HL-60 (cell line): ENCODE results near the gene FSCN2.
"Not testable (repeated sequence)": the region's sequence is repeated elsewhere in the genome, so short reads cannot be mapped to it uniquely, and the experiment has no call there.

ENCODE experiments used
- DNase-seq, 2 experiments: peaks; one replicate each; pipeline ENCODE4 v3.0.0-alpha.2; 2010 to 2020; ENCODE audit warnings: low read depth in 1 of 2, low spot score in 1 of 2
- H3K27ac ChIP-seq: fragments of 250-450 bp; sonication (Bioruptor Pico); replicated peaks from 2 replicates; pipeline ENCODE4 v1.5.1; 2020; ENCODE audit warnings: mild to moderate bottlenecking, moderate library complexity
- H3K27me3 ChIP-seq: fragments of 250-450 bp; sonication (Bioruptor Pico); 2 replicates; pipeline ENCODE4 v1.5.1; 2021; ENCODE audit warnings: mild to moderate bottlenecking, moderate library complexity; ENCODE audit not compliant: insufficient read depth, poor library complexity, severe bottlenecking
- H3K4me3 ChIP-seq: replicated peaks from 2 replicates; pipeline ENCODE4 v1.5.1; 2011; ENCODE audit warnings: mild to moderate bottlenecking, control low read depth, low read length; ENCODE audit not compliant: insufficient read depth
- GABPA ChIP-seq: IDR thresholded peaks from 2 replicates; pipeline ENCODE4 v1.6.1; 2012; ENCODE audit warnings: low read depth
- POLR2AphosphoS5 ChIP-seq: IDR thresholded peaks from 2 replicates; pipeline ENCODE4 v1.6.1; 2012; ENCODE audit warnings: low read depth
- SPI1 ChIP-seq: IDR thresholded peaks from 2 replicates; pipeline ENCODE4 v1.6.1; 2012; ENCODE audit warnings: low read depth, mild to moderate bottlenecking, borderline replicate concordance
- TF ChIP-seq, protein P1 (sequence below): IDR thresholded peaks from 2 replicates; pipeline ENCODE4 v1.6.1; 2012; ENCODE audit warnings: low read depth; ENCODE audit not compliant: insufficient replicate concordance
- TF ChIP-seq, protein P2 (sequence below): IDR thresholded peaks from one replicate; pipeline ENCODE4 v1.5.1; 2011; ENCODE audit warnings: low read length, control low read depth, inconsistent platforms; ENCODE audit not compliant: insufficient read depth

FSCN2 gene

DNA sequence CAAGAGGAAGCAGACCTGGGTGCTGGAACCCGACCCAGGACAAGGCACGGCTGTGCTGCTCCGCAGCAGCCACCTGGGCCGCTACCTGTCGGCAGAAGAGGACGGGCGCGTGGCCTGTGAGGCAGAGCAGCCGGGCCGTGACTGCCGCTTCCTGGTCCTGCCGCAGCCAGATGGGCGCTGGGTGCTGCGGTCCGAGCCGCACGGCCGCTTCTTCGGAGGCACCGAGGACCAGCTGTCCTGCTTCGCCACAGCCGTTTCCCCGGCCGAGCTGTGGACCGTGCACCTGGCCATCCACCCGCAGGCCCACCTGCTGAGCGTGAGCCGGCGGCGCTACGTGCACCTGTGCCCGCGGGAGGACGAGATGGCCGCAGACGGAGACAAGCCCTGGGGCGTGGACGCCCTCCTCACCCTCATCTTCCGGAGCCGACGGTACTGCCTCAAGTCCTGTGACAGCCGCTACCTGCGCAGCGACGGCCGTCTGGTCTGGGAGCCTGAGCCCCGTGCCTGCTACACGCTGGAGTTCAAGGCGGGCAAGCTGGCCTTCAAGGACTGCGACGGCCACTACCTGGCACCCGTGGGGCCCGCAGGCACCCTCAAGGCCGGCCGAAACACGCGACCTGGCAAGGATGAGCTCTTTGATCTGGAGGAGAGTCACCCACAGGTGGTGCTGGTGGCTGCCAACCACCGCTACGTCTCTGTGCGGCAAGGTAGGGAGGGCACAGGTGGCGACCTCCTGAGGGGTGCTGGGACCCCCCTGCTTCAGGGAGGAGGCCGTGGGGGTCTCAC, 667 bp downstream of the FSCN2 start:
- Histone ChIP-seq H3K27ac (no peak overlapping the region), H3K4me3 (no peak overlapping the region), H3K27me3 (no peaks in the 10 kb centered on the region)
- TF ChIP-seq GABPA (no peak), POLR2AphosphoS5 (no peak), SPI1 (no peak)
- TF ChIP-seq, protein P1, sequence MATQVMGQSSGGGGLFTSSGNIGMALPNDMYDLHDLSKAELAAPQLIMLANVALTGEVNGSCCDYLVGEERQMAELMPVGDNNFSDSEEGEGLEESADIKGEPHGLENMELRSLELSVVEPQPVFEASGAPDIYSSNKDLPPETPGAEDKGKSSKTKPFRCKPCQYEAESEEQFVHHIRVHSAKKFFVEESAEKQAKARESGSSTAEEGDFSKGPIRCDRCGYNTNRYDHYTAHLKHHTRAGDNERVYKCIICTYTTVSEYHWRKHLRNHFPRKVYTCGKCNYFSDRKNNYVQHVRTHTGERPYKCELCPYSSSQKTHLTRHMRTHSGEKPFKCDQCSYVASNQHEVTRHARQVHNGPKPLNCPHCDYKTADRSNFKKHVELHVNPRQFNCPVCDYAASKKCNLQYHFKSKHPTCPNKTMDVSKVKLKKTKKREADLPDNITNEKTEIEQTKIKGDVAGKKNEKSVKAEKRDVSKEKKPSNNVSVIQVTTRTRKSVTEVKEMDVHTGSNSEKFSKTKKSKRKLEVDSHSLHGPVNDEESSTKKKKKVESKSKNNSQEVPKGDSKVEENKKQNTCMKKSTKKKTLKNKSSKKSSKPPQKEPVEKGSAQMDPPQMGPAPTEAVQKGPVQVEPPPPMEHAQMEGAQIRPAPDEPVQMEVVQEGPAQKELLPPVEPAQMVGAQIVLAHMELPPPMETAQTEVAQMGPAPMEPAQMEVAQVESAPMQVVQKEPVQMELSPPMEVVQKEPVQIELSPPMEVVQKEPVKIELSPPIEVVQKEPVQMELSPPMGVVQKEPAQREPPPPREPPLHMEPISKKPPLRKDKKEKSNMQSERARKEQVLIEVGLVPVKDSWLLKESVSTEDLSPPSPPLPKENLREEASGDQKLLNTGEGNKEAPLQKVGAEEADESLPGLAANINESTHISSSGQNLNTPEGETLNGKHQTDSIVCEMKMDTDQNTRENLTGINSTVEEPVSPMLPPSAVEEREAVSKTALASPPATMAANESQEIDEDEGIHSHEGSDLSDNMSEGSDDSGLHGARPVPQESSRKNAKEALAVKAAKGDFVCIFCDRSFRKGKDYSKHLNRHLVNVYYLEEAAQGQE, result no peak
- TF ChIP-seq, protein P2, sequence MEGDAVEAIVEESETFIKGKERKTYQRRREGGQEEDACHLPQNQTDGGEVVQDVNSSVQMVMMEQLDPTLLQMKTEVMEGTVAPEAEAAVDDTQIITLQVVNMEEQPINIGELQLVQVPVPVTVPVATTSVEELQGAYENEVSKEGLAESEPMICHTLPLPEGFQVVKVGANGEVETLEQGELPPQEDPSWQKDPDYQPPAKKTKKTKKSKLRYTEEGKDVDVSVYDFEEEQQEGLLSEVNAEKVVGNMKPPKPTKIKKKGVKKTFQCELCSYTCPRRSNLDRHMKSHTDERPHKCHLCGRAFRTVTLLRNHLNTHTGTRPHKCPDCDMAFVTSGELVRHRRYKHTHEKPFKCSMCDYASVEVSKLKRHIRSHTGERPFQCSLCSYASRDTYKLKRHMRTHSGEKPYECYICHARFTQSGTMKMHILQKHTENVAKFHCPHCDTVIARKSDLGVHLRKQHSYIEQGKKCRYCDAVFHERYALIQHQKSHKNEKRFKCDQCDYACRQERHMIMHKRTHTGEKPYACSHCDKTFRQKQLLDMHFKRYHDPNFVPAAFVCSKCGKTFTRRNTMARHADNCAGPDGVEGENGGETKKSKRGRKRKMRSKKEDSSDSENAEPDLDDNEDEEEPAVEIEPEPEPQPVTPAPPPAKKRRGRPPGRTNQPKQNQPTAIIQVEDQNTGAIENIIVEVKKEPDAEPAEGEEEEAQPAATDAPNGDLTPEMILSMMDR, result no peak
- DNase-seq, result no peak

DNA sequence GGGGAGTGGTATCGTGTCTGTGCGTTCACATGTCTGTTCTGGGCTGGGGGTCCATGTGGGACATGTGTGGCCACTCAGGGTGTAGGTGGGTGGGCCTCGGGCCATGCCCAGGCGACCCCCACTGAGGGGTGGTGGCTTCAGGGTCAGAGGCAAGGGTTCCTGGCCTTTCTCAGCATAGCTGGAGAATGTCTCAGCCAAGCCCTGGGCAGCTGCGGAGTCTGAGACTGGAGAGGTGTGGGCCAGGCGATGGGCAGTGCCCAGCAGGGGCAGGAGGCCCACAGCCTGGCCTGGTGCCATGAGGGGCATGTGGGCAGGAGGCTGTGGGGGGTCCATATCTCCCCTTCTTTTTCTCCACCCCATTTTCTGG, 1.2 kb downstream of the FSCN2 start:
- Histone ChIP-seq H3K27ac (no peak overlapping the region), H3K27me3 (no peaks in the 10 kb centered on the region), H3K4me3 (no peak overlapping the region)
- no peak for DNase-seq
- no peak for TF ChIP-seq SPI1
- no peak for TF ChIP-seq GABPA
- TF ChIP-seq, protein P1, result no peak
- TF ChIP-seq POLR2AphosphoS5, result no peak
- TF ChIP-seq, protein P2, result no peak

DNA sequence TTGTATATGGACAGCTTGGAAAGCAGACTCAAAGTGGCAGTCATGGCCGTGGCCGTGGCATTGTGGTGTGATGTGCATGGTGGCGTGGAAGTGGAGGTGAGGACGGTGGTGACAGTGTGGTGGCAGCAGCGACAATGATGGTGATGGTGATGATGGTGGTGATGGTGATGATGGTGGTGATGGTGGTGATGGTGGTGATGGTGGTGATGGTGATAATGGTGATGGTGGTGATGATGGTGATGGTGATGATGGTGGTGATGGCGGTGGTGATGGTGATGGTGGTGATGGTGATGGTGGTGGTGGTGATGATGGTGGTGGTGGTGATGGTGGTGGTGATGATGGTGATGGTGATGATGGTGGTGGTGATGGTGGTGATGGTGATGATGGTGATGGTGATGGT, 2.8 kb downstream of the FSCN2 start:
- not testable (repeated sequence) for DNase-seq, H3K4me3 ChIP-seq, H3K27ac ChIP-seq, H3K27me3 ChIP-seq

DNA sequence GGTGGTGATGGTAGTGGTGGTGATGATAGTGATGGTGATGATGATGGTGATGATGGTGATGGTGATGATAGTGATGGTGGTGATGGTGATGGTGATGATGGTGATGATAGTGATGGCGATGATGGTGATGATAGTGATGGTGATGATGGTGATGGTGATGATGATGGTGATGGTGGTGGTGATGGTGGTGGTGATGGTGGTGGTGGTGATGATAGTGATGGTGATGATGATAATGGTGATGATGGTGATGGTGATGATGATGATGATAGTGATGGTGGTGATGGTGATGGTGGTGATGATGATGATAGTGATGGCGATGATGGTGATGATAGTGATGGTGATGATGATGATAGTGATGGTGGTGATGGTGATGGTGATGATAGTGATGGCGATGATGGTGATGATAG, 3.8 kb downstream of the FSCN2 start:
- not testable (repeated sequence) for H3K27me3 ChIP-seq, H3K27ac ChIP-seq, DNase-seq, H3K4me3 ChIP-seq
